Activated naive CD8-positive, alpha-beta T cell (primary cell): ENCODE data around the gene CTDSP2.
"Not testable (repeated sequence)": the region's sequence is repeated elsewhere in the genome, so short reads cannot be mapped to it uniquely, and the experiment has no call there.

ENCODE experiments used
- H3K27ac Mint-ChIP-seq: one replicate; pipeline ENCODE4 v1.8.0; 2021; ENCODE audit warnings: mixed read lengths
- H3K27me3 Mint-ChIP-seq: one replicate; pipeline ENCODE4 v1.8.0; 2021; ENCODE audit warnings: mixed read lengths
- H3K36me3 Mint-ChIP-seq: one replicate; pipeline ENCODE4 v1.8.0; 2021; ENCODE audit warnings: mixed read lengths
- H3K4me1 Mint-ChIP-seq: one replicate; pipeline ENCODE4 v1.8.0; 2021; ENCODE audit warnings: low read depth, mixed read lengths
- H3K4me3 Mint-ChIP-seq: one replicate; pipeline ENCODE4 v1.8.0; 2021; ENCODE audit warnings: mild to moderate bottlenecking, mixed read lengths
- H3K9me3 Mint-ChIP-seq: one replicate; pipeline ENCODE4 v1.8.0; 2021; ENCODE audit warnings: low read depth, mixed read lengths

CTDSP2 gene

GRCh38 chr12:57850854-57851430 is 4.4 kb upstream of the CTDSP2 start:
- Mint-ChIP-seq H3K27me3 (no peaks in the 10 kb centered on the region), H3K4me1 (peaks cover 35% of the 10 kb centered on the region), H3K9me3 (no peaks in the 10 kb centered on the region), H3K27ac (no peak overlapping the region), H3K4me3 (no peak overlapping the region), H3K36me3 (no peaks in the 10 kb centered on the region)

- not testable (repeated sequence) for H3K27ac Mint-ChIP-seq, H3K4me3 Mint-ChIP-seq, H3K36me3 Mint-ChIP-seq, H3K9me3 Mint-ChIP-seq, H3K27me3 Mint-ChIP-seq
- H3K4me1 Mint-ChIP-seq: peaks cover 37% of the 10 kb centered on the region
These were observed 2.9 kb upstream of the CTDSP2 start for GRCh38 chr12:57849447-57849846.

- Mint-ChIP-seq H3K27ac (no peak overlapping the region), H3K4me1 (peaks cover 41% of the 10 kb centered on the region), H3K27me3 (no peaks in the 10 kb centered on the region), H3K9me3 (no peaks in the 10 kb centered on the region), H3K36me3 (no peaks in the 10 kb centered on the region), H3K4me3 (no peak overlapping the region)
These were observed 2.5 kb upstream of the CTDSP2 start for GRCh38 chr12:57849035-57849434.

GRCh38 chr12:57848208-57848607 is 1.7 kb upstream of the CTDSP2 start:
- H3K4me1 Mint-ChIP-seq: peaks cover 42% of the 10 kb centered on the region
- H3K4me3 Mint-ChIP-seq: peak overlapping the region; percentile 57
- H3K27ac Mint-ChIP-seq: no peak overlapping the region
- H3K36me3 Mint-ChIP-seq: no peaks in the 10 kb centered on the region
- no peaks in the 10 kb centered on the region for H3K27me3 Mint-ChIP-seq
- no peaks in the 10 kb centered on the region for H3K9me3 Mint-ChIP-seq

- H3K27ac Mint-ChIP-seq: no peak overlapping the region
- no peaks in the 10 kb centered on the region for H3K27me3 Mint-ChIP-seq
- H3K4me1 Mint-ChIP-seq: peaks cover 50% of the 10 kb centered on the region
- H3K4me3 Mint-ChIP-seq: peak overlapping the region; percentile 81
- no peaks in the 10 kb centered on the region for H3K36me3 Mint-ChIP-seq
- no peaks in the 10 kb centered on the region for H3K9me3 Mint-ChIP-seq
These were observed 298 bp downstream of the CTDSP2 start for GRCh38 chr12:57846285-57846576.

- Mint-ChIP-seq H3K4me1 (peaks cover 51% of the 10 kb centered on the region), H3K4me3 (peak overlapping the region; percentile 87), H3K36me3 (no peaks in the 10 kb centered on the region), H3K27ac (peak overlapping the region; percentile 95), H3K9me3 (no peaks in the 10 kb centered on the region), H3K27me3 (no peaks in the 10 kb centered on the region)
These were observed 848 bp downstream of the CTDSP2 start for GRCh38 chr12:57845478-57846284.

- Mint-ChIP-seq H3K27me3 (no peaks in the 10 kb centered on the region), H3K9me3 (no peaks in the 10 kb centered on the region), H3K36me3 (no peaks in the 10 kb centered on the region), H3K27ac (peak overlapping the region; percentile 95), H3K4me1 (peaks cover 58% of the 10 kb centered on the region), H3K4me3 (peak overlapping the region; percentile 87)
These were observed 1.6 kb downstream of the CTDSP2 start for GRCh38 chr12:57844709-57845477.

- Mint-ChIP-seq H3K9me3 (no peaks in the 10 kb centered on the region), H3K4me3 (peak overlapping the region; percentile 87), H3K27ac (peak overlapping the region; percentile 95), H3K36me3 (no peaks in the 10 kb centered on the region), H3K27me3 (no peaks in the 10 kb centered on the region), H3K4me1 (peaks cover 72% of the 10 kb centered on the region)
These were observed 3.9 kb downstream of the CTDSP2 start for GRCh38 chr12:57842342-57843294.

GRCh38 chr12:57841445-57841844 is 5.1 kb downstream of the CTDSP2 start:
- H3K4me1 Mint-ChIP-seq: peaks cover 78% of the 10 kb centered on the region
- no peaks in the 10 kb centered on the region for H3K36me3 Mint-ChIP-seq
- H3K9me3 Mint-ChIP-seq: no peaks in the 10 kb centered on the region
- H3K27me3 Mint-ChIP-seq: no peaks in the 10 kb centered on the region
- peak overlapping the region; percentile 95 for H3K27ac Mint-ChIP-seq
- peak overlapping the region; percentile 87 for H3K4me3 Mint-ChIP-seq

GRCh38 chr12:57840726-57841125 is 5.8 kb downstream of the CTDSP2 start:
- no peaks in the 10 kb centered on the region for H3K9me3 Mint-ChIP-seq
- peak overlapping the region; percentile 36 for H3K4me3 Mint-ChIP-seq
- no peaks in the 10 kb centered on the region for H3K36me3 Mint-ChIP-seq
- H3K27me3 Mint-ChIP-seq: no peaks in the 10 kb centered on the region
- peak overlapping the region; percentile 95 for H3K27ac Mint-ChIP-seq
- H3K4me1 Mint-ChIP-seq: peaks cover 86% of the 10 kb centered on the region

- no peaks in the 10 kb centered on the region for H3K36me3 Mint-ChIP-seq
- peaks cover 93% of the 10 kb centered on the region for H3K4me1 Mint-ChIP-seq
- peak overlapping the region; percentile 95 for H3K27ac Mint-ChIP-seq
- H3K9me3 Mint-ChIP-seq: no peaks in the 10 kb centered on the region
- no peaks in the 10 kb centered on the region for H3K27me3 Mint-ChIP-seq
- H3K4me3 Mint-ChIP-seq: peak overlapping the region; percentile 28
These were observed 6.5 kb downstream of the CTDSP2 start for GRCh38 chr12:57839996-57840395.

GRCh38 chr12:57838594-57839302 is 7.8 kb downstream of the CTDSP2 start:
- peaks cover 96% of the 10 kb centered on the region for H3K4me1 Mint-ChIP-seq
- H3K9me3 Mint-ChIP-seq: no peaks in the 10 kb centered on the region
- no peaks in the 10 kb centered on the region for H3K36me3 Mint-ChIP-seq
- peak overlapping the region; percentile 73 for H3K4me3 Mint-ChIP-seq
- no peaks in the 10 kb centered on the region for H3K27me3 Mint-ChIP-seq
- peak overlapping the region; percentile 95 for H3K27ac Mint-ChIP-seq

- Mint-ChIP-seq H3K36me3 (no peaks in the 10 kb centered on the region), H3K27ac (peak overlapping the region; percentile 95), H3K9me3 (no peaks in the 10 kb centered on the region), H3K27me3 (no peaks in the 10 kb centered on the region), H3K4me1 (peaks cover 96% of the 10 kb centered on the region), H3K4me3 (peak overlapping the region; percentile 73)
These were observed 8.5 kb downstream of the CTDSP2 start for GRCh38 chr12:57837864-57838562.
